Measurements from ENCODE around the gene IGSF21.
"Not testable (repeated sequence)": the region's sequence is repeated elsewhere in the genome, so short reads cannot be mapped to it uniquely, and the experiment has no call there.

The IGSF21 gene

GRCh38 chr1:18147672-18148071, 40.1 kb downstream of the IGSF21 start:
- no peak for DNase-seq

DNA sequence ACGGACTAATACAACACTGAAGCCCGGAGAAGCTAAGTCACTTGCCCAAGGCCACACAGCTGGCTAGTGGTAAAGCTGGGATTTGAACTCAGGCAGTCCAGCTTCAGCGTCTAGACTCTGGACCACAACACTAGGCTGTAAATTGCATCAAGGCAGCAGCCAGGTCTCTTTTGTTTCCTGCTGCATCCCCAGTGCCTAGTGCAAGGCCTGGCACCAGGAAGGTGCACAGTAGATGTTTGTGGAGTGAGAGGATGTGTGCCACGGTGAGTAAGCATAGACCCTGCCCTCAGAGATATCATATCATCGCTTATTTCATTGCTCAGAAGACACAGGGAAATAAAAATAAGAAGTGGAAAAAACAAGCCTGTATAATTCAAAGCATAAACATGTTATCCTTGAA, 40.9 kb downstream of the IGSF21 start:
- no peak for DNase-seq

DNA sequence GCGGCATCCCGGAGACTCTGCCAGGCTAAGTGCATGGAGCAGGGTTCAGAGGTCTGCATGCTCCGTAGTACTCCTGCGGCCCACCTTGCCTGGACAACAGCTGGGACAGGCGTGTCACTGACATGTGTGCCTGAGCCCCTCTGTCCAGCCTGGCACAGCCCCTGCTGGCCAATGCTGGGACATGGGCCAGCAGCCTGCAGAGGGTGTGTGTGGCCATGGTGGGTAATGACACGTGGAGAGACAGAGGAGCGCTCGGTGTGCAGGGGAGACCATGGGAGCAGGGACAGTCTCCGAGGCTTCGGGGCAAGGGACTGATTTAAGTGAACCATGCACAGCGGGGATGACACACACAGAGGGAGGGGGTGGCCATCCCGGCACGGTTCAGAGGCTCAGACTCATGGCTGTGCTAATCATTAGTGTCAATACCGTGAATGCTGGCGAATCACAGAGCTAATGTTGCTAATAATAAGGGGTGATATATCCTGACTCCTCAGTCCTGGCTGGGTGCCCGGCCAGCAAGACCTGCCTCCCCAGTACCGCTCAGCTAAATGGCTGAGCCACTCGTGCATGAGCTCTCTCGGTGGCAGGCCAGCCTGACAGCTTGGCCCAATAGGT, 41.5 kb downstream of the IGSF21 start:
- DNase-seq = peak; percentile 61

- DNase-seq = no peak
Measured at GRCh38 chr1:18151436-18152122, 44.0 kb downstream of the IGSF21 start.

DNA sequence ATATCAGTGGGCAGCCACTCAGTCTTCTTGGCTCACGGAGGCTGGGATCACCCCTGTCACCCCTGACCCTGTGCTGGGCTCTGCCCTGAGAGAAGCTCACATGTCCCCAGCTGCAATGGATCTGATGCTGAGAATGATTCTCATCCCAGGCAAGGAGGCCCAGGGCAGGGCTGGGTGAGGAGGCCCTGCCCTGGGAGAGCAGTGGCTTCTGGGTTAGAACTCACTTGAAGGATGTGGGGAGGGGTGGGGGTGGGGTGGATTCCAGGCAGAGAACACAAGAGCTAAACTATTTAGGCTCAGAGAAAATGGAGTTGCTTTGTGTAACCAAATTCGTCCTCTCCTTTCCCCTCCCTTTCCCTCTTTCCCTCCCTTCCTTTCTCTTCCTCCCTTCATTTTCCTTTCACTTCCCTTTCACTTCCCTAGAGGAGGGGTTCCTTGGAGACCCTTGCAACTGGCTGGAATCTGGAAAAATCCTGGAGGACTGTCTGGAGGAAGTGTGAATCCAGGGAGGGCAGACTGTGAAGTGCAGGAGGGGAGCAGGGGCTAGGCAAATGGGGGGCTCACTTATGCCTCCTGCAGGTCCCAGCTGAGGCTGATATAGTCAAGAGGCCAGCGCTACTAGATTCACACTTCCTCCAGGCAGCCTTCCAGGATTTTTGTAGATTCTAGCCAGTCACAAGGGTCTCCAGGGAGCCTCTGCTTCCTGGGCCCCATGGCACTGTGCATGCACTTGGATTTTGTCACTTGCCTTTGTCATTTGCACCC, 47.0 kb downstream of the IGSF21 start:
- no peak for DNase-seq

DNA sequence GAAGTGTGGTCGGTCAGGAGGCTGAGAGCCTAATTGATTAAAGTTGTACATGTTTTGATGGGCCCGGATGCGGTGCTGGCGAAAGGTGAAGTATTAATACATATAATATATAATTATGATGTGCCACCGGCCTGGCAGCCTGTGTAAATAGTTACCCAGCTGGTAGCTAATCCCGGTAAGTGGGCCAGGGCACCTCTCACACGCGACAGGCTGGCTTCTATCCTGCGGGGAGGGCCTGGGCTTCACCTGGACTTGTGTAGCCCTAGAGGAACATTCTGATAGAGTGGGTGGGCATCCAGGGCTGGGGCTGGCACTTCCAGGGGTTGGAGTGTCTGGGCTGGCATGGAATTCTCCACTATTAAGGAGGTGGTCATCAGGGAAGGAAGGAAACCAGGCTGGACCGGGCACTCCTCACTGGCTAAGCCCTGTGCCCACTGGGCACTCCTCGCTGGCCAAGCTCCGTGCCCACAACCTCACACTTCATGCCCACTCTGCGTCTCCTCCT, 48.3 kb downstream of the IGSF21 start:
- no peak for DNase-seq

DNA sequence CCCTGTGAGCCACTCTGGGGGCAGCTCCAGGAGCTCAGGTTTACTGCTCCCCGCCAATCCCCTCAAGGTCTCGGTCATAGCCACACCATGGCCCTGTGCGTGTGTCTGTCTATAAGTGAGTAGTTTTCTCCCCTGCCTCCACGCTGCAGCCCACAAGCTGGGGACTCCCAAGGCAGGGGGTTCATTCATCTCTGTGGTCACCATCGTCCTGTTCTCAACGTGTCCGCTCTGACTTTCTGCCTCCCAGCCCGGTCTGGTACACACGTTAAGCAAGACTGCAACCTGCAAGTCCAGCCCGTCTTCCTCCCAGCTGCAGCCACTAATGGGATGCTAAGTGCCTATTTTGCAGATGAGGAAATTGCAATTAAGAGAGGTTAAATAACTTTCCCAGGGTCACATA, 49.8 kb downstream of the IGSF21 start:
- no peak for DNase-seq

- DNase-seq = no peak
Measured at GRCh38 chr1:18157968-18158367, 50.4 kb downstream of the IGSF21 start.

- DNase-seq = no peak
Measured at GRCh38 chr1:18158714-18159113, 51.1 kb downstream of the IGSF21 start.

GRCh38 chr1:18160290-18160942, 52.8 kb downstream of the IGSF21 start:
- no peak for DNase-seq

DNA sequence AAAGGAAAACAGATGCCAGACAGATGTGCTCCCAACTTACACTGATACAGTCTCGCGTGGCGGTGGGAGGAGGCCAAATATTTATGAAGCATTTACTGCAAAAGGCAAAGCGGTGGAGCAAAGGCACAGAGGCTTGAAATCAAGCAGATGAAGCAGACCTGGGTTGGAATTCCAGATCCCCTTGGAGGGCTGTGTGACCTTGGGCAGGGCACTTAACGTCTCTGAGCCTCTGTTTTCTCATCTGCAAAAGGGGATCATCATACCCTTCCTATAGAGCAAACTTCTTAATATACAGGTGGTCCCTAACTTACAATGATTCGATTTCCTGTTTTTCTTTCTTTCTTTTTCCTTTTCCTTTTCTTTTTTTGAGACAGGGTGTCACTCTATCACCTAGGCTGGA, 54.1 kb downstream of the IGSF21 start:
- peak; percentile 34 for DNase-seq

DNA sequence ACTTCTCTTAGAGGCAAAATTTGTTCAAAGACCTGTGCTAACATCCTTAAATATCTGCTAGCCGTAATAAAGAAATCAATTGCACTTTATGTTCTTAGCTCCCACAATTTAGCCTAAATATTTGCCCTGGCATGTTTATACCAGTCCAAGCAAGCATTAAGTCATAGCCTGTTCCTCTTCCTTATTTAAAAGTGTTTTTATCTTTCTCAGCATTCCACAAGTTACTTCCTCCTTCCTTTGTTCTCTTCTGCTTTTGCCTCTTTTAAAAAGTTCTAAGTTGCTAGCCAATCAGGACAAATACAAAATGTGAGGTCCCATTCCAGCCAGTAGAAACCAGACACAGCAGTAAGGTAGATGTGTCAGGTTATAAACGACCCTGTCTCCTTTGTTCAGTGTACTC, 58.0 kb downstream of the IGSF21 start:
- not testable (repeated sequence) for DNase-seq

GRCh38 chr1:18166341-18166740, 58.7 kb downstream of the IGSF21 start:
- no peak for DNase-seq

- no peak for DNase-seq
Measured at GRCh38 chr1:18166929-18167328, 59.3 kb downstream of the IGSF21 start.

- DNase-seq = no peak
Measured at GRCh38 chr1:18170444-18170843, 62.8 kb downstream of the IGSF21 start.

- no peak for DNase-seq
Measured at GRCh38 chr1:18174037-18174436, 66.4 kb downstream of the IGSF21 start.

GRCh38 chr1:18175051-18175450, 67.5 kb downstream of the IGSF21 start:
- DNase-seq = no peak

DNA sequence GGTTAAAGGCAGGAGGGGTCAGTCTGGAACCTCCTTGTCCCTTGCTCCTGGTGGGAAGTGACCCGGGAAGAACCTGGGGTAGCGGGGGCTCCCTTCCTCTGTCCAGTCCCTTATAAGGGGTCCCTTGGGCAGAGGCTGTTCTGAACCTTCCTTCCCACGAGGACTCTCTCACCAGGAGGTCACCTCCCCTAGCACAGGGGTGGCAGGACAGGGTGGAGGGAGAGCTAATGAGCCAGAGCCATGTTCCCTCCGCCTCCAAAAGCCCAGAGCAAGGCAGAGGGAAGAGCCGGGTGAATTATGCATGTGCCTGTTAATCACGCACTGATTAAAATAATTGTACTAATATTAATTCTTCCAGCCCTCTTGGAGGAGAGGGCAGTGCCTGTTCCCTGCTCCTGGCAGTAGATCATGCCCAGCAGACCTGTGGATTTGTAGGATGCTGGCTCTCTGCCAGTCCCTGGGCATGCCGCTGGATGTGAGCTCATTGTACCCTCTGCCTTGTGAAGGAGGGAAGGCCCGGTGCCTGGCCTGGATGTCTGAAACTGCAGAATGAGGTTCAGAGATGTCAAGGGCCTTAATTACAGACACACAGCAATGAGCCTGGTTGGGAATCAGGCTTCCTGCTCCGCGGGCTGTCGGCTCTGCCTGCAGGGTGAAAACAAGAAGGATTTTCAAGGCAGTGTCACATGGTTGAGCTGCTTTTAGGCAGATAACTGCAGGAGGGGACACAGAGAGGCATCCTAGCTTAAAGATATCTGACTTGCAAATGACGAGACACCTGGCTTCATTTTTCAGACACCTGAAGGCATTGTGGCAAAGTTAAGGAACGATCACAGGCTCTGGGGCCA, 68.2 kb downstream of the IGSF21 start:
- no peak for DNase-seq

DNA sequence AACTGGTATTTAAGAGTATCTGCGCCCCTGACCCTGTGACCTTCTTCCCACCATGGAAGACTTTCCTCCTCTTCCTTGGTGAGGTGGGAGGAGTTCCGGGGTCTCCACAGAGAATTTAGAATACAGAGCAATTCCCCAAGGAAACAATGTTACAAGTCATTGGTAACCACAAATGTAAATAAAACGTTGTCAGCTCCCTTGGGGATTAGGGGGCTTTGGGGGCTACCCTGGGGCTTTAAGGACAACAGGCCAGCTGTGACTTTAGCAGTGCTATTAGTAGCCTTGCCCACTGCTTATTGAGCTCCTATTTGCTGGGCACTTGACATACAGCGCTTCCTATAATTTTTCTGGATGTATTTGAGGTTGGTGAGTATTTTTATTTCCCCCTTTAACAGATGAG, 69.0 kb downstream of the IGSF21 start:
- no peak for DNase-seq

GRCh38 chr1:18178111-18178510, 70.5 kb downstream of the IGSF21 start:
- DNase-seq = no peak

- no peak for DNase-seq
Measured at GRCh38 chr1:18179009-18179408, 71.4 kb downstream of the IGSF21 start.

GRCh38 chr1:18182398-18183160, 75.0 kb downstream of the IGSF21 start:
- no peak for DNase-seq

Data from eye (tissue), 1 donor.